K562 (cell line): Measurements from ENCODE around the gene SUMO3.

ENCODE experiments used
- CTCF ChIP-seq, 3 experiments: IDR thresholded peaks in 2 of 3; conservative IDR thresholded peaks in 1 of 3; 2 replicates each; pipeline ENCODE4 v1.5.1; 2011 to 2012; ENCODE audit warnings: low read length in 3 of 3, mild to moderate bottlenecking in 3 of 3, control low read depth in 2 of 3, improper control_type of control experiment in 1 of 3, inconsistent platforms in 1 of 3, low read depth in 1 of 3, mixed read lengths in 1 of 3, moderate library complexity in 1 of 3; ENCODE audit not compliant: insufficient read depth in 2 of 3
- EZH2 ChIP-seq: IDR thresholded peaks from 2 replicates; pipeline ENCODE4 v1.6.1; 2012; ENCODE audit warnings: low read depth, mild to moderate bottlenecking, inconsistent platforms, low read length, borderline replicate concordance
- MAFG ChIP-seq: fragments of 450-650 bp; conservative IDR thresholded peaks from 2 replicates; pipeline ENCODE4 v1.6.1; 2016; ENCODE audit warnings: missing genetic modification characterization, missing compliant biosample characterization
- MEIS2 ChIP-seq: fragments of 450-650 bp; IDR thresholded peaks from 2 replicates; pipeline ENCODE4 v1.6.1; 2014; ENCODE audit warnings: mild to moderate bottlenecking; ENCODE audit not compliant: partially characterized antibody
- POLR2A ChIP-seq: fragments of 450-650 bp; conservative IDR thresholded peaks from 2 replicates; pipeline ENCODE4 v1.6.1; 2016
- SP1 ChIP-seq: sonication (generic); formaldehyde crosslinking; IDR thresholded peaks from 2 replicates; pipeline ENCODE4 v1.8.1; 2022; ENCODE audit warnings: mild to moderate bottlenecking, missing genetic modification reagents
- TFAP4 ChIP-seq: sonication (generic); formaldehyde crosslinking; IDR thresholded peaks from 2 replicates; pipeline ENCODE4 v1.8.0; 2022; ENCODE audit warnings: missing genetic modification reagents, mild to moderate bottlenecking, moderate library complexity, borderline replicate concordance

- TF ChIP-seq TFAP4 (no peak), POLR2A (no peak), EZH2 (no peak), CTCF (IDR thresholded peaks at IDR 0.05 in 2 of 3, conservative IDR thresholded peaks at IDR 0.05 in 1 of 3; ENCODE audit: insufficient read depth in 2 of 3, low read depth in 1 of 3, low read length in 3 of 3) (no peak), SP1 (no peak), MAFG (tag) (no peak), MEIS2 (no peak)
Observed at GRCh38 chr21:44813727-44814126, 4.1 kb downstream of the SUMO3 start.
